H1 (cell line): ENCODE measurements around the gene AKT1. TPM values are rescaled to one million over a fixed set of nuclear protein-coding genes. Genes with fewer than 3 reads are reported as not detected.

Experiments
- CTCF ChIA-PET: fragments of 300-600 bp; sonication (Branson Sonifier 250); formaldehyde crosslinking; loops from one replicate; lab custom pipeline; 2021; ENCODE audit not compliant: partially characterized antibody; lab: Charles Lee
- POLR2A ChIA-PET: fragments of 300-600 bp; sonication (Branson Sonifier 250); formaldehyde crosslinking; loops from one replicate; lab custom pipeline; 2021; ENCODE audit warnings: inconsistent platforms; ENCODE audit not compliant: partially characterized antibody; lab: Charles Lee
- DNase-seq, 2 experiments: peaks; one replicate each; pipeline versions ENCODE4 v3.0.0 to v3.0.0-alpha.2; 2010 to 2022; ENCODE audit warnings: low spot score in 2 of 2, low read depth in 1 of 2, mixed read lengths in 1 of 2
- FAIRE-seq: peaks from 2 replicates; lab custom pipeline; 2011; peaks lifted over from hg19 to GRCh38; lab: Jason Lieb, UNC
- H2AFZ ChIP-seq: 2 replicates; pipeline ENCODE4 v1.8.1; 2012; ENCODE audit warnings: low read length, inconsistent platforms
- H2AK5ac ChIP-seq: 2 replicates; pipeline ENCODE4 v1.6.1; 2013; ENCODE audit warnings: low read depth, low read length
- H2BK120ac ChIP-seq: replicated peaks from 2 replicates; pipeline ENCODE3; 2013; ENCODE audit warnings: low read depth, low read length, inconsistent platforms
- H2BK12ac ChIP-seq: 2 replicates; pipeline ENCODE4 v1.6.1; 2013; ENCODE audit warnings: low read depth, low read length
- H2BK15ac ChIP-seq: 2 replicates; pipeline ENCODE4 v1.6.1; 2013; ENCODE audit warnings: low read length
- H2BK20ac ChIP-seq: 2 replicates; pipeline ENCODE4 v1.6.1; 2013; ENCODE audit warnings: low read length
- H2BK5ac ChIP-seq: 2 replicates; pipeline ENCODE4 v1.6.1; 2013; ENCODE audit warnings: low read depth, low read length
- H3K14ac ChIP-seq: 2 replicates; pipeline ENCODE4 v1.6.1; 2013; ENCODE audit warnings: inconsistent platforms; ENCODE audit not compliant: insufficient read length
- H3K18ac ChIP-seq: 2 replicates; pipeline ENCODE4 v1.6.1; 2013; ENCODE audit warnings: low read length; ENCODE audit errors: extremely low read depth
- H3K23ac ChIP-seq: 2 replicates; pipeline ENCODE4 v1.6.1; 2013; ENCODE audit warnings: inconsistent platforms; ENCODE audit not compliant: insufficient read length
- H3K23me2 ChIP-seq: 2 replicates; pipeline ENCODE4 v1.6.1; 2013; ENCODE audit warnings: low read depth, low read length
- H3K27ac ChIP-seq: 2 replicates; pipeline ENCODE4 v1.6.1; 2011; ENCODE audit warnings: low read depth, low read length, inconsistent platforms
- H3K27me3 ChIP-seq, 4 experiments: replicated peaks in 1 of 4; 1 replicate in 1 of 4; 2 replicates in 3 of 4; pipeline versions ENCODE4 v1.6.1 to v1.8.1; 2011 to 2013; ENCODE audit warnings: low read length in 3 of 4, mild to moderate bottlenecking in 3 of 4, inconsistent platforms in 2 of 4, mixed read lengths in 2 of 4, moderate library complexity in 1 of 4; ENCODE audit not compliant: control insufficient read depth in 3 of 4, insufficient read depth in 3 of 4; ENCODE audit errors: extremely low read depth in 1 of 4
- H3K36me3 ChIP-seq, 4 experiments: 2 replicates each; pipeline versions ENCODE4 v1.6.1 to v1.8.1; 2011 to 2013; ENCODE audit warnings: mild to moderate bottlenecking in 4 of 4, low read length in 3 of 4, moderate library complexity in 2 of 4, control low read depth in 1 of 4, inconsistent platforms in 1 of 4; ENCODE audit not compliant: insufficient read depth in 4 of 4, control insufficient read depth in 2 of 4
- H3K4ac ChIP-seq: replicated peaks from 2 replicates; pipeline ENCODE3; 2013; ENCODE audit warnings: low read length, low read depth, mixed read lengths, inconsistent platforms; ENCODE audit not compliant: insufficient read length
- H3K4me1 ChIP-seq, 4 experiments: replicated peaks in 1 of 4; 1 replicate in 1 of 4; 2 replicates in 3 of 4; pipeline versions ENCODE4 v1.6.1 to v1.8.1; 2011 to 2013; ENCODE audit warnings: low read length in 3 of 4, inconsistent platforms in 2 of 4, mixed read lengths in 1 of 4; ENCODE audit not compliant: insufficient read depth in 4 of 4, control insufficient read depth in 3 of 4
- H3K4me2 ChIP-seq, 2 experiments: 2 replicates each; pipeline versions ENCODE4 v1.6.1 to v1.8.1; 2011 to 2013; ENCODE audit warnings: low read depth in 2 of 2, low read length in 2 of 2, control low read depth in 1 of 2, inconsistent platforms in 1 of 2, mild to moderate bottlenecking in 1 of 2; ENCODE audit not compliant: insufficient read depth in 1 of 2
- H3K4me3 ChIP-seq, 4 experiments: fragments of 200-600, 300-600 bp in 1 of 4; sonication (generic), shearing (Covaris generic), sonication (Bioruptor Twin) in 1 of 4; 2 replicates each; pipeline versions ENCODE4 v1.5.1 to v1.8.1; 2011 to 2016; ENCODE audit warnings: low read length in 4 of 4, low read depth in 3 of 4, control low read depth in 2 of 4, inconsistent platforms in 2 of 4, mild to moderate bottlenecking in 2 of 4, mixed read lengths in 1 of 4, moderate library complexity in 1 of 4; ENCODE audit not compliant: insufficient read depth in 2 of 4; ENCODE audit errors: extremely low read depth in 1 of 4
- H3K56ac ChIP-seq: replicated peaks from 2 replicates; pipeline ENCODE3; 2013; ENCODE audit warnings: low read depth, mild to moderate bottlenecking, mixed read lengths, low read length, inconsistent platforms; ENCODE audit not compliant: insufficient read length
- H3K79me1 ChIP-seq: 2 replicates; pipeline ENCODE4 v1.6.1; 2013; ENCODE audit warnings: low read depth, low read length, control low read depth
- H3K79me2 ChIP-seq, 2 experiments: 2 replicates each; pipeline versions ENCODE4 v1.6.1 to v1.8.1; 2012 to 2013; ENCODE audit warnings: low read length in 2 of 2, mild to moderate bottlenecking in 2 of 2, inconsistent platforms in 1 of 2; ENCODE audit not compliant: insufficient read depth in 2 of 2, control insufficient read depth in 1 of 2
- H3K9ac ChIP-seq, 4 experiments: replicated peaks in 1 of 4; 1 replicate in 1 of 4; 2 replicates in 3 of 4; pipeline versions ENCODE4 v1.6.1 to v1.8.1; 2011 to 2013; ENCODE audit warnings: low read depth in 3 of 4, low read length in 3 of 4, control low read depth in 2 of 4, mild to moderate bottlenecking in 2 of 4, moderate library complexity in 2 of 4, inconsistent platforms in 1 of 4; ENCODE audit errors: extremely low read depth in 1 of 4
- H3K9me3 ChIP-seq, 2 experiments: 2 replicates each; pipeline versions ENCODE4 v1.6.1 to v1.8.1; 2012 to 2013; ENCODE audit warnings: mild to moderate bottlenecking in 2 of 2, moderate library complexity in 2 of 2, control low read depth in 1 of 2, inconsistent platforms in 1 of 2, low read depth in 1 of 2, low read length in 1 of 2, mixed read lengths in 1 of 2; ENCODE audit not compliant: insufficient read depth in 2 of 2
- H4K20me1 ChIP-seq, 2 experiments: replicated peaks in 1 of 2; 2 replicates each; pipeline versions ENCODE3 to v1.8.1; 2011 to 2013; ENCODE audit warnings: inconsistent platforms in 2 of 2, low read length in 2 of 2, mild to moderate bottlenecking in 1 of 2; ENCODE audit not compliant: insufficient read depth in 2 of 2, control insufficient read depth in 1 of 2
- H4K5ac ChIP-seq: 2 replicates; pipeline ENCODE4 v1.6.1; 2013; ENCODE audit warnings: low read length, low read depth, mixed read lengths, inconsistent platforms; ENCODE audit not compliant: insufficient read length
- H4K8ac ChIP-seq: 2 replicates; pipeline ENCODE4 v1.8.0; 2013; ENCODE audit warnings: mild to moderate bottlenecking, moderate library complexity, low read length, inconsistent platforms; ENCODE audit not compliant: insufficient read depth; ENCODE audit errors: extremely low read depth
- H4K91ac ChIP-seq: replicated peaks from 2 replicates; pipeline ENCODE3; 2013; ENCODE audit warnings: low read length, mixed read lengths, inconsistent platforms; ENCODE audit not compliant: insufficient read length
- SRF ChIP-seq: IDR thresholded peaks from 2 replicates; pipeline ENCODE4 v1.6.1; 2011; ENCODE audit warnings: mild to moderate bottlenecking, low read depth, low read length, moderate library complexity
- TAF1 ChIP-seq: IDR thresholded peaks from 2 replicates; pipeline ENCODE4 v1.6.1; 2011; ENCODE audit warnings: mild to moderate bottlenecking, low read depth, low read length
- WGBS, 2 experiments: shearing (Covaris generic) in 1 of 2; methylation state at CpG; one replicate each; pipeline versions ENCODE4 v1.1.6 to v1.1.7; 2013 to 2015; ENCODE audit warnings: low lambda C conversion rate in 2 of 2, mixed read lengths in 2 of 2, inconsistent platforms in 1 of 2, low coverage in 1 of 2, missing lambda C conversion rate in 1 of 2; ENCODE audit not compliant: insufficient replicate concordance in 2 of 2, insufficient coverage in 1 of 2, insufficient read length in 1 of 2; ENCODE audit errors: extremely low coverage in 1 of 2, missing lambda C conversion rate in 1 of 2; 5-methylcytosine and 5-hydroxymethylcytosine counted together
- polyA plus RNA-seq, 7 experiments: library from polyadenylated mRNA; depleted of rRNA in 3 of 7; stranded (reverse) in 5 of 7; unstranded in 2 of 7; fragments of >200 nt in 5 of 7; fragments of 200-250 nt in 2 of 7; gene quantifications; 1 replicate in 5 of 7; 2 replicates in 1 of 7; 4 replicates in 1 of 7; pipeline versions ENCODE4 v1.2.1 to v1.2.3, GENCODE V29; 2011 to 2013; ENCODE audit warnings: missing spikeins in 2 of 7, mixed read lengths in 2 of 7
- total RNA-seq: library from RNA; stranded (reverse); fragmentation: NEBNext Ultra II Directional; extraction: Animal tissue kit (Norgen Biotek cat#: 25700); gene quantifications from 2 replicates; pipeline ENCODE4 v1.2.1, GENCODE V29; 2021

The AKT1 gene
- total and polyA plus RNA-seq, 2 of the 8 experiments (the other 6 are each of a cell fraction or from before 2014, with no cell fraction given), result 68.1 to 71.5 TPM

DNA sequence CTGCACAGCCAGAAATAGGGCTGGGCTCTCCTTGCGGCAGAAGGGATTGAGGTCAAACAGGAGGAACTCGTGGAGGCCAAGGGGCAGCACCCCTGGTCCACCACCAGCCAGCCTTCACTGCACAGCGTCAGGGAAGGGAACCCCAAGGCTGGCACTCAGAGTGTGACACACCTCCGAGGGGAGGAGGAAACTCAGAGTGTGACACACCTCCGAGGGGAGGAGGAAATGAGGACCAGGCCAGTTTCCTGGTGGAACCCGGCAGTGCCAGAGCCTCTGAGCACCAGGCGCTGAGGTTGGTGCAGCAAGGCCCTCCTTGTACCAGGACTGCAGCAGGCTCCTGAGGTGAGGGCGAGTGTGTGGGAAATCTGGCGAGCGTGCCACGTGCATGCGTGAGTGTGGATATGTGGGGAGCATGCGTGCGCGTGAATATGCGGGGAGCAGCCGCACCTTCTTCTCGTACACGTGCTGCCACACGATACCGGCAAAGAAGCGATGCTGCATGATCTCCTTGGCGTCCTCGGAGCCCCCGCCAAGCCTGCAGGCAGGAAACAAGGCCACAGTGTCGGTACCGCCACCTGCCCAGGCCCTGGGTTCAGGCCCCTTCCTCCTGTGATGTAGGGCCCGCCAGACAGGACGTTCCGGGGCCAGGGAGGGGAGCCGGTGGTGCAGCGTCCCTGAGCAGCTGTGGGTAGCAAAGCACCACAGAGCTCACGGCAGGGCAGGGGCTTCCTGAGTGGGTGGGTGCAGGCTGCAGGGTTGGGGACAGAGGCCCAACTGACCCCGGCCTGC is 23.4 kb downstream of the AKT1 start:
- POLR2A ChIA-PET, result interaction anchor here (0.8 to 3.5 kb wide), 2 partner anchors 19 kb away, joined by 3 to 10 read pairs; partner anchors contain the start of gene SIVA1
- H3K36me3 ChIP-seq, result peaks cover 0 to 27% (median 12%) of the 10 kb centered on the region in 4 experiments; a peak in 7 of 8 replicates
- H4K8ac ChIP-seq, result no peak overlapping the region

More for the DNA sequence above, 23.4 kb downstream of the AKT1 start:
- 94% methylated on average over 25 of the region's 34 CpGs; no CpG with 5 or more reads in 1 of the 2 experiments for WGBS, 2 experiments
- H3K9me3 ChIP-seq, result peaks cover 11 to 17% of the 10 kb centered on the region in 2 experiments; a peak in 2 of 4 replicates
- peaks cover 0 to 11% (median 8%) of the 10 kb centered on the region in 4 experiments; a peak in 6 of 7 replicates for H3K4me1 ChIP-seq
- H2BK12ac ChIP-seq, result no peak overlapping the region
- no peak for DNase-seq
- peaks cover 7 to 27% of the 10 kb centered on the region in 2 experiments for H4K20me1 ChIP-seq
- TF ChIP-seq TAF1 (no peak), SRF (no peak)
- TF ChIP-seq, all 59 proteins: peak for 0
- Histone ChIP-seq H2AFZ (no peak overlapping the region), H3K27me3 (no peaks in the 10 kb centered on the region), H3K4me2 (no peak overlapping the region), H3K4ac (no peak overlapping the region), H3K56ac (no peak overlapping the region), H3K79me2 (no peaks in the 10 kb centered on the region), H3K23me2 (no peaks in the 10 kb centered on the region), H2BK5ac (no peak overlapping the region; the same call in 1 of the 2 replicates), H2AK5ac (no peak overlapping the region), H3K4me3 (no peak overlapping the region), H2BK120ac (no peak overlapping the region), H3K79me1 (no peaks in the 10 kb centered on the region), H2BK15ac (no peak overlapping the region), H4K91ac (no peak overlapping the region), H3K27ac (no peak overlapping the region), H4K5ac (no peak overlapping the region), H3K9ac (no peak overlapping the region), H3K18ac (no peak overlapping the region), H3K14ac (no peak overlapping the region), H2BK20ac (no peak overlapping the region), H3K23ac (no peak overlapping the region)
- FAIRE-seq, result no peak
- CTCF ChIA-PET, result interaction anchor here (0.8 to 7.8 kb wide), 11 partner anchors 9 to 50 kb away, joined by 3 to 110 read pairs (median 10); partner anchors contain the start of gene AKT1
